ENCODE results near the gene ESR2.

DNA sequence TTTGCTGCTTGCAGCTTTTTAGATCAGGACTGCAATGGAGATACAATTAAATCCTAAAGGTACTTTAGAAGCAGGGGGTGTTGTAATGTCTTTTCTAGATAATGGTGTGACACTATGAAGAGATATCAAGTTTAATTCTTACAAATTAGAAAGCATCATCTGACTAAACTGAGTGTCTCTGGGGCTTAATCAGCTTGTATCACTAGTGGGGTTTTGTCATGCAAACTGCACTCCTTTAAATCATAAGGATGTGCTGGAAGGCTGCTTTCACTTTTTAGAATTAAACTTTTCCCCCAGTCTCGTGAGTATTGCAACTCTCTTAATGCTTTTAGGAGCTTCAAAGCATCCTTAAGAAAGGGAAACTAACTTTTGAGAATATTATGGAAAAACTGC lies 218.6 kb downstream of the ESR2 start:
- TF ChIP-seq POLR2AphosphoS5 (IDR thresholded peaks at IDR 0.05) (no peak), CTCF (IDR thresholded peaks at IDR 0.05) (no peak), POLR2A (IDR thresholded peaks at IDR 0.05) (no peak)

Measured in breast epithelium (tissue), 3 donors.